Astrocyte (in vitro differentiated cells and primary cell): ENCODE results near the gene TMUB2.

Experiments
- CTCF ChIP-seq: IDR thresholded peaks from 2 replicates; pipeline ENCODE4 v1.5.1; 2011; ENCODE audit warnings: low read depth, mild to moderate bottlenecking, inconsistent platforms, low read length, moderate library complexity; ENCODE audit not compliant: insufficient read depth
- EZH2 ChIP-seq: IDR thresholded peaks from 2 replicates; pipeline ENCODE4 v1.6.1; 2012; ENCODE audit warnings: mild to moderate bottlenecking, low read length, inconsistent platforms; ENCODE audit not compliant: insufficient read depth

DNA sequence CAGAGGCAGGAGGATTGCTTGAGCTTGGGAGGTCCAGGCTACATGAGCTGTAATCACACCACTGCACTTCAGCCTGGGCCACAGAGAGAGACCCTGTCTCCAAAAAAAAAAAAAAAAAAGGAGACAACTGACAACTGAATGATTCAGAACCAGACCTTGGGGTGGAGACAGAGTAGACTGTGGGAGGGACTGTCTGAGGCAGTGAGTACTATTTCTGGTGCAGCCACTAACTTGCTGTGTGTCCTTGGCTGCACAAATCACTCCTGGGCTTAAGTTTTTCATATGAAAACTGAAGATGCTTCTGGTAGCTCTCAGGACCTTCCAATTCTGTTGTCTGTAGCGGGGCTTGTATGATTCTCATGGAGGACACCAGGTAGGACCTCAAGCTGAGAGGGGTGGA, 10.5 kb upstream of the TMUB2 start:
- TF ChIP-seq CTCF (no peak), EZH2 (no peak)
